C4-2B (cell line): ENCODE measurements around the gene PTCD2.

ENCODE experiments used
- CTCF ChIP-seq: fragments of 450-650 bp; conservative IDR thresholded peaks from 2 replicates; pipeline ENCODE4 v1.5.1; 2017; ENCODE audit warnings: mild to moderate bottlenecking
- ZFX ChIP-seq: fragments of 450-650 bp; IDR thresholded peaks from 2 replicates; pipeline ENCODE4 v1.6.1; 2017

GRCh38 chr5:72364171-72364570 is 44.0 kb downstream of the PTCD2 start:
- no peak for TF ChIP-seq CTCF
- TF ChIP-seq ZFX = no peak
